HG03139 (cell line): ENCODE results near the gene FOXN3.

ENCODE experiments used
- ATAC-seq: cut with Tn5 transposase; IDR thresholded peaks from one replicate; pipeline ENCODE4 v1.9.1; 2021; ENCODE audit not compliant: unreplicated experiment

FOXN3 gene

DNA sequence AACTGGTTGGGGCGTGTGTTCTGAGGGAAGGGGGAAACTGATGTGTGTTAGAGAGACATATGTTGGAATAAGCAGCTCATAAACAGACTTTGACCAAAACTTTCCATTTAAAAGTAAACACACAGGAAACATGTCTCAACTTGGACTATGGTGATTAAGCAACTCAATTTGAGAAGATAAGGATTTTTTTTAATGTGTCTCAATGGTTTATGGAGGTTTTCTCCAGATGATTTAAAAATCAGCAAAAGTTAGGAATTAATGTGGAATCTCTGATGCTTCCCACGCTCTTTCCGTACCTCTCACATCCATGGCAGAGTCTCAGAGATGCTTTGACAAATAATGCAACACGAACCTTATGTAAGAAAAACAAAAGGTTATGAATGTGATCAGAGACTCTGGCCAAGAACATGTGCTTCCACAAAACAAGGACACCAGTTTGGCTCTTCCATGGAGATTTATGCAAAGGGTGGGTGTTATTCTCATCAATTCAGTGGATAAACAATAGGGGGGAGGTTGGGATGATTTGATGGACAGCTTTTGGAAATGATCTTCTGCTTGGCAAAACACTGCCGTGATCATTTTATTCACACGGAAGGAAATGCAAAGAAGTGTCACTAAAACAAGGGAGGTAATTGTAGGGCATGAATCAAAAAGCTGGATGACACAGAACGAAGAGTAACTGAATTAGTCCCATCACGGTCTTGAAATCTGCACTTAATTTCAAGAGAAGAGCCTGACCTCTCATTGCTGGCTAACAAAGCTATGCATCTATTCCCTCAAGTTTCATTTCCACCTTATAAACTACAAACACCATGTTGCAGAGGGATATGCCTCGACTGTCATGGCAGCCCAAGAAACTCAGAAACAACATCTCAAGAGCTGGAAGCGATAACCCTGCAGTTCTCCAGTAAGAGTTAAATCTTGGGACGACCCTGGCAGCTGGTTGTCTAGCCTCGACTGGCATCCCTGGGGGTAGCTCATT is 76.5 kb downstream of the FOXN3 start:
- no peak for ATAC-seq

DNA sequence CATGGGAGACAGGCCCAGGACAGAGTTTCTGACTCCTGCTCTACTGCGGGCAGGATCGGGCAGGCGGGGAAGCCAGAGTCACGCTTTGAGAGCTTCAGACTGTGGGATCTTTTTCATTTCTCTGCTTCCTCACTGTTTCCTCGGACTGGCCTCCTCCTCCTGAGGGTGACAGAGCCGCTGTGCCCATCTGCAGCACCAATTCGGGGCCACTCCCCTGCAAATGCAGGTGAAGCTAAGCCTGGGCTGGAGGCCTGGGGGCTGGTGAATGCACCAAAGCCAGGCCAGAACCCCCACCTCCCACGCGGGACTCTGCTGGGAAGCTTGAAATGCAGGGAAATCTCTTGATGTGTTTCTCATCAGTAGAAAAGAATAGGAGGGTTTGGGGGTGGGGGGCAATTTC is 77.5 kb downstream of the FOXN3 start:
- no peak for ATAC-seq

DNA sequence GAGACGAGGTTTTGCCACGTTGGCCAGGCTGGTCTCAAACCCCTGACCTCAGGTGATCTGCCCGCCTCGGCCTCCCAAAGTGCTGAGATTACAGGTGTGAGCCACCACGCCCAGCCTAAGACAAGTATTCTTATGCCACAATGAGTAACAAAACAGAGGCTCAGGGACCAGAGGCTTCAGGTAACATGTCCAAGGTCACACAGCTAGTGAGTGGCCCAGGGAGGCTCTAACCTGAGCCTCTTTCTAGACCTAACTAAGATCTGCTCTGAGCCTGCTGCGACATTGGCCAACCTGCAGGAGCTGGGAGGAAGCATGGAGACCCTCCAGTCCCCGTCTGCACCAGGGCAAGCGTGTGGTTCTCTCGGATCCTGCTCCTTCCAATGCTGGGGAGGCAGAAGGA is 77.9 kb downstream of the FOXN3 start:
- no peak for ATAC-seq

DNA sequence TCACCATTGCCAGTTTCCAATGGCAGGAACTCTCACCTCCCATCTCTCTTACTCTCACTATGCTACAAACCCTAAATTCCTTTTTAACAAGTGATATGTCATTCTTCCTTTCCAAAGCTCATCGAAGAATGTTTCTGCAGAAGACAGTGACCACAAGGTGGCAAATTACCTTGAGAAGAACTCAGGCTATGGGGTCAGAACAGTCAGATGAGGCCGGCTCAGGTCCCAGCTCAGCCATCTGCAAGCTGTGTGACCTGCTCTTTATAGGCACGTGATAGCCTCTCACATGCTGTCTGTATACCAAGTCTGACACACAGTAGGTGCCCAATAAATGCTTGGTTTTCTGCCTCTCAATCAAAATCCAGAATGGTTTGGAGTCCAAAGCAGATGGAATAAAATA is 80.7 kb downstream of the FOXN3 start:
- ATAC-seq = no peak

DNA sequence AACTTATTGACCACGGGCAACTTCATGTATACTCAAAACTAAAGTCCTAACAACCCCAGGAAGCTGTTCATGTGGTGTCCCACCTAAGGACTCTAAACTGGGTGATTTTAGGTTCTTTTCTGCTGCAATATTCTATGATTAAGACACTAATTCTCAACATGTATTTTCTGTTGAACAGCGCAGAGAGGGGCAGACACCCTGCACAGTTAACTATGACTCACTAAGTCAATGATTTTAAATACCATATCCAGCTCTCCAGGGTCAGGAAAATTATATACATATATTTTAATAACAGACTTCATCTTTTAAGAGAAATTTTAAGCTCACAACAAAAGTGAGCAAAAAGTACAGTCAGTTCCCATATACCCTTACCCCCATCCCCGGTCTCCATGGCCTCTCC is 85.0 kb downstream of the FOXN3 start:
- ATAC-seq = no peak

DNA sequence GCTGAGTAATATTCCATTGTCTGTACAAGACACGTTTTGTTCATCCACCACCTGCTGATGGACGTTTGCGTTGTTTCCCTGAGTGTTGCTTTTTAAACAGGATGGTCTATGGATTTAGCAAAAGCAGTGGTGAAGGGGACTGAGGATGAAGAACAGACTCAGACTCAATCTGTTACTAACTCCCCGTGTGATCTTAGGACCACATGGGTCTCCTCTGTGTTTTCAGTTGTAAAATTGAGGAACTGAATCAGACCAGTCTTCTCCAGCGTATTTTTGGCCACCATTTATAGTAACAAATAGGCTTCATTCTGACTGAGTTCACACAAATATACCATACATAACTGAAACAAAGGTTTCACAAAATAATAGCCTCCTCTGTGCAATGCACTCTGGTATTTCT is 85.6 kb downstream of the FOXN3 start:
- peak; percentile 79 for ATAC-seq

DNA sequence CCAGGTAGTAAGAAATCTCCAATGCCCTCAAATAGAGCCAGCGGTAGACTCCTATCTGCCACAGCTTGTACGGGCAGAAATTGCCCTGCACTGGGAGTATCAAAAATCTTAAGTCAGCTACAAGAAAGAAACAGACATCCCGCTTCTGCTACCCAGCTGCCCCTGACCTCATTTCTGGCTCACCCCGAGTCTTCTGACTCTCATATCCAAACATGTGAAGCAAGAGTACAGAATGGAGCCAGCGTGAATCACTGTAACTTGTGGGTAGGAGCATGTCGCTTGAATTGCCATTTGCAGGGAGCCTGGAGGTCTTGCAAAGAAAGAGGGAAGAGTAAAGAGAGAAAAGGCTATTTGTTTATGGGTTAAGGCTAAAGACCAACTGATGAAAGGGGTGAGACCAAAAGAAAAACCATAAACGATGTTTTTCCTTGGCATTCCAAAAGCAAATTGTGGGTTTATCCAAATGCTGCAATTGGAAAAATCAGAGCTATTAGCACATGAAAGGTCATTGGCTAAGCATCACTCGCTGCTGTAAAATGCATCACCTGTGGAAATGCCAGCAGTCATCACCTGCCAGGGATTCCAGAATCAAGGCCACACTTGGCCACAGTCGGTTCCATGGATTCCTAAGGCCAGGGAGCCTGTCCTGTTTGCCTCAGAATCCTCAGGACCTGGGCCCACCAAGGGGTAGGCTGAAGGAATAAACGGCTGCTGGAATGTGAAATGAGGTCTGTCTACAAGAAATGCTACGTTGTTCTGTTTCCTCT is 86.6 kb downstream of the FOXN3 start:
- no peak for ATAC-seq

DNA sequence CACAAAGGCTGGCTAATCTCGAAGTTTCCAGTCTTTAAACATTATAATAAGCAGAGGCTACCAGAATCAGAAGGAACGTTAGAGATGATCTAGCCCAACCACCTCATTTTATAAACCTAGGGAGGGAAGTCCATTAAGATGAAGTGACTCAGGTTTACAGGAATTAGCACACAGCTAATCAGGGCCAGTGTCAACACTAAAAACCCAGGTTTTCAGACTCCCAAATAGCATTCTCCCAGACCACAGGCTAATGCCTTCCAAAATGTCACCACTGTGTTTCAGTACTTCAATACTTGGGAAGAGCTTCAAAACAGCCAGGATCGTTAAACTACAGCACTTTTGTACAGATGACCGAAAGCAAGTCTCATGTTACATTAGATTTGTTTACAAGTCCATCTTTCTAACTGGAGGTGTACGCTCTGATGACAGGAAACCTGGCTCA is 89.2 kb downstream of the FOXN3 start:
- no peak for ATAC-seq

DNA sequence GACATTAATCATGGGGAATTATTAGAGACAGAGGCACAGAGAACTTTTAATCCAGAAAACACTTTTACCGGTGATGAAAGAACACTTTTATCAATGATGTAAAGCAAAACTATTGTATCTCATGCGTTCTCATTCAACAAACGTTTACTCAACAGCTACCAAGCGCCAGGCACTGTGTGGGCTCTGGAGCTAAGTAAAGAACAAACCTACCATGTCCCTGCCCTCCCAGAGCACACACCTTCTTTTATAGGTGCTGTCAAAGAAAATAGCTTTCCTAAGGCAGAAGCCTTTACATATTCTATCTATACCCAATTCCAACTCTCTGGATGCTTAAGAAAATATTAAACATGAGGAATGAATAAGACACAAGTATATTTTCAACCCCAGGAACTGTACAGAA is 91.1 kb downstream of the FOXN3 start:
- no peak for ATAC-seq

DNA sequence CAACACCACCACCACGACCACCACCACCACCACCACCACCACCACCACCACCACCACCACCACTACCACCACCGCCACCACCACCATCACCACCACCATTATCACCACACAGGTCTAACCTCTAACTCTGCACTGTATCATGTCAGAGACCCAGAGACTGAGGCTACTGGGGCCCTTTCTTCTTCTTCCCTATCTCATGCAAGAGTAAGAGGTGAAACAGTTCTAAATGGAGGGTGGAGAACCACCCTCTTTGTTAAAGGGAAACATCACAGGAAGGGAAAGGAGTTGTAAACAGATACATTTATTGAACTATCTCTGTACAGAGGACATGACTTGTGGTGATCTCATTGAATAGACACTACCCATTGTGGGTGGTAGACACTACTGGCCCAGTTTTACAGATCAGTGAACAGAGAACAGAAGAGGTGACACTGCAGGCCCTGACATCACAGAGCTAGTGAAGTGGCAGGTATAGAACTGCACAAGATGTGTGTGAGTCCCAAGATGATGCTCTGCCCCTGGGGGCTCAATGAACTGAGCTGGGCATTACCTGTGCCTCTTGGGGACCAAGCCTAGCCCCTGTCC is 91.6 kb downstream of the FOXN3 start:
- ATAC-seq = no peak

DNA sequence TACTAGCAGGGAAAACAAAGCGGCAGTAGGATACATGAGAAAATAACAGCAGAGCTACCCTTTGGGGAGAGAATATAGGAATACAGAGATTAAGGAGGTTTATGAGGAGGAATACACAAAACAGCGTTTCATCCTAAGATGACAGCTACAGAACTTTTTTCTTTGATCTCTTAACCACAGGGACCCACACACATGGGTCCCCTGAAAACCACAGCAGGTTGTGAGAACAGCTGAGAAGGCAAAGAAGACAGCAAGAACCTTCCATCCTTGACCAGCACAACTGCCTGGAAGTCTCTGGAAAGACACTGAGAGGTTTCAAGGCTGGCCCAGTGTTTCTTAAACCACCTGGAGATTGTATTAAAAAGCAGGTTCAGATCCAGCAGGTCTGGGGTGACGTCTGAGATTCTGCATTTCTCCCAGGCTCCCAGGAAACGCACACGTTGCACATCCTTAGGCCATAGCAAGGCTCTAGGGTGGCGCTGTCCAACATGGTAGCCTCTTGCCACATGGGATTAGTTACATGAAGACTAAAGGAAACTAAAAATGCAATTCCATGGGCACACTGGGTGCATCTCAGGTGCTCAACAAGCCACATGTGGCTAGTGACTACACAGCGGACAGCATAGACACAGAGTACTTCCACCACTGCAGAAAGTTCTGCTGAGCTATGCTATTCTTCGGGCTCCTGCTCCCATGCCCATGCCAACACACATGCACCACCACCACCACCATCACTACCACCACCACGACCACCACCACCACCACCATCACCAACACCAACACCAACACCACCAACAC is 92.3 kb downstream of the FOXN3 start:
- no peak for ATAC-seq

DNA sequence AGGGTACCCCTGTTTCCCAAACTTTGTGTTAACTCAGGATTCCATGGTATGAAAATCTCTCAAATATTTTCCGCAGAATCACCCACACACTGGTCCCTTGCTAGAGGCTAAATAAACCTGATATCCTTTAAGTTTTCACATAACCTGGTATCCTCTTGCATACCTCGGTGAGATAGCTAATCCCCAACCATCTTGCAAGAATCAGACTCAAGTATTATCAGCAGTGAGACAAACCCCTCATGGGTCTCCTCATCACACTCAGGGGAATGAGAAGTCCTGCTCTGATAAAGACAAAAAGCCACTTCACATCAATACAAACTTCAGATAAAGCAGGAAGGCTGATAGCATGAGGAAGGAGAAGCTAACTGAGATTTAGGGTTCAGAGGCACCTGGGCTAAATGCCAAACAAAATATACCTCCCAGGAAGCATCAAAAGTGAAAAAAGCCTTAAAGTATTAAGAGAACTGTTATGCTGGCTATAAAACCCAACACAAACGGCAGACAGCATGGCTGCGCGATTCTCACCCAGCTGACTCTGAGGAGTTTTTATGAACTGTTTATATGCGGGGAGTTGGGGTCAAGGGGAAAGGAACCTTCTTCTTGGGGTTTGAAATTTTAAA is 96.5 kb downstream of the FOXN3 start:
- ATAC-seq = no peak

DNA sequence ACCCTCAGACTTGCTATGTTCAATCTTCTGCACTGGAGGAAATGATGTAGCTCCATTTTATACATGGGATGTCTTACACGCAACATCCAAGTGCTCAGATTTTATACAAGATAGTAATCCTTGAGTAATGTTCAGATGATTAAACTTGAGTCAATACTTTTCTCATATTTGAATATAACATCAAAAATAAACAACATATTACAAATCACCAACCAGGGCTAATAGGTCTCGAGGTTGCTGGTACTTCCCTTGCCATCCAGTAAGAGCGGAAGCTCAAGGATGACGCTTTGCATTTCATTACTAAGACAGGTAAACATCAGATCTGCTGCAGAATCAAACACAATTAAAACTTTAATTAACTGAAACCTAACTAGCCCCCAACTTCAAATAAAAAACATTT is 97.3 kb downstream of the FOXN3 start:
- ATAC-seq = no peak

DNA sequence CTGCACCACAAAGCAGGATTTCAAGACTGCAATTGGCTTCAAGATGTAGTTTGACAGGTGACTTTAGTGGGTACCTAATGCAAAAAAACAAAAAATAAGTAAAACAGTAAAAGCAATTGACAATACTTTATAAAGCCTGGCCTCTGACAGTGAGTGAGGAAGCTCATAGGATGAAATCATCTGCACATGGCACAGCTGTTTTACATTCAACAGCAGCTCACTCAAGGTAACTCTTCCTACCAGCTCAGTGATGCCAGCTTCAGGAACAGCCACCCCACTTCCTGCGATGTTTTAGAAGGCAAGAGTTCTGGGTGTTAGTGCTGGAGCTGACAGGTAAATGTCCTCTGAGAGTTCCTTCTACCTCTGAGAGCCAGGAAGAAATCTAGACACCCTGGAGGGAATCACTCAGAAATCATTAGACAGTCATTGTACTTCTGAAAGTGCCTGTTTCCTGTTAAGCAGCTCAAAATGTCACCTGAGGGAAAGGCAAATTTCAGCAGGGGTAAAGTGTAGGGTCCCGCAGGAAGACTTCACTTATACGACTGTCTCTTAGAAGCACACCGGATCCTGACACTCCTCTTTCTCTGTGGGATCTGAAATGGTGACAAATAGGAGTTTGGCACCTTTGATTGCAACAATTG is 99.9 kb downstream of the FOXN3 start:
- peak; percentile 85 for ATAC-seq

DNA sequence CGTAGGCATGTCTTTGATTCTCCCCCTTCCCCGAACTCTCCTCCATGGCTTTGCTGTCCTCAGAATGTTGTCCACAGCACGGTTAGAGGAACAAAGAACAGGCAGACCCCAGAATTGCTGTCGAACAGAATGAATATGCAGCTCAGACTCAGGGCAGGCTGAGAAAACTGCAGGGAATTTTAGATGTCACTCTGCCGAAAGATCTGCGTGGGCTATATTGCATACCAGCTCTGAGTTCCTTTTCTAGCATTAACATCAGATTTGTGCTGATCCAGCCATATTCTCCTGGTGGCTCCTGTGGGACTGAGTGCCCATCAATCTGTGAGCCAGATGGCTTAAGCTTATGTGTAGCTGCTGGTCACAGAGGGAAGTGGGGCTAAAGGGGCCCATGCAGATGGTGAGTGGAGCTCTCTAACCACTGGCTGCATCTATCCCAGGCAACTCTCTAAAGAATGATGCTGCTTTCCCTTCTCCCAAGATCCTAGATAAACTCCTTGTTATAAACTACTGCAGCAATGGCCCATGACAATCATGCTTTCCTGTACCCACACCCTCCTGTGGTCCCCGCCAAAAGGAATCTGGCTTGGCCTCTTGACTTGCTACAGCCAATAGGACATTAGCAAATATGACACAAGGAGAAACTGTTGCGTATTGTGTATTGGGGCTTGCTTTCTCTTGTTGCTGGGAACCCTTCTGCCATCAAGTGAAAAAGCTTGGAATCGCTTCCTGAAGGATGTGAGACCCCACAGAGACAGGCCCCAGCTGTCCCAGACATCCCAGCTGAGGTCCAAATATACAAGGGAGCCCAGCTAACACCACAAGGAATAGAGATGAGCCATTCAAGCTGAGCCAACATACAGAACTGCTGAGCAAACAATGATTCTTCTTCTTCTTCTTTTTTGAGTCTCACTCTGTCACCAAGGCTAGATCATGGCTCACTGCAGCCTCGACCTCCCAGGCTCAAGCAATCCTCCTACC is 101.3 kb downstream of the FOXN3 start:
- ATAC-seq = no peak

DNA sequence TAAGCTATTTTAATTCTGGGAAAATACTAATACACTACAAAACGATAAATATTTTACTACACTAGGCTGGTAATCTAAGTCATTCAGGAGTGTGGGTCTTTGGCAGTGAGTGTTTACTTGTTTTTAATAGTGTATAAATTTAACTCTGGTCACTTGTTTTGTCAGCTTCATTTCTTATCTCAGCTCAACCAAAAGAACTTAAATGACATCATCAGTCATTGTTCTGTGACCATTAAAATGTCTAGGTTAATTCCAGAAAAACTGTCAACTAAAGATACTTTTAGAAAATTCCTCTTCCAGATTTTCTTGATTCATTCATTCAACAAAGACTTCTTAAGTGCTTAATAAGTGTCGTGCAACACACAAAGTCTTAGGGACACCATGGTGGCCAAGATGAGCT is 102.8 kb downstream of the FOXN3 start:
- no peak for ATAC-seq

DNA sequence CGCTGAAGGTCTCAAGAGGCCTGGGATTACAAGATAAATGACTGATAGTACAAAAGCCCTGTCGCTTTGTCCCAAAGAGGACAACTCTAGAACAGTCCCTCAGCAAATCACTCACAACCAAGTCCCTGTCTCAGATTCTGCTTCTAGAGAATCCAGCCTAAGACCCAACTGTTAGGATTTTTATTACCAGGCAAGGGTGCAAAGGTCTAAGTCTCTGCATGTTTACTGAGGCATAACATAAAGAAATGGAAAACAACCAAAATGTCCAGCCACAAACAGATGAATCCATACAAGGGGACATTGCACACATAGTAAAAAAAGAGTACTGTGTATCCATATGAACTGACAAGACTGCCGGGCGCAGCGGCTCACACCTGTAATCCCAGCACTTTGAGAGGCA is 104.1 kb downstream of the FOXN3 start:
- ATAC-seq = no peak

DNA sequence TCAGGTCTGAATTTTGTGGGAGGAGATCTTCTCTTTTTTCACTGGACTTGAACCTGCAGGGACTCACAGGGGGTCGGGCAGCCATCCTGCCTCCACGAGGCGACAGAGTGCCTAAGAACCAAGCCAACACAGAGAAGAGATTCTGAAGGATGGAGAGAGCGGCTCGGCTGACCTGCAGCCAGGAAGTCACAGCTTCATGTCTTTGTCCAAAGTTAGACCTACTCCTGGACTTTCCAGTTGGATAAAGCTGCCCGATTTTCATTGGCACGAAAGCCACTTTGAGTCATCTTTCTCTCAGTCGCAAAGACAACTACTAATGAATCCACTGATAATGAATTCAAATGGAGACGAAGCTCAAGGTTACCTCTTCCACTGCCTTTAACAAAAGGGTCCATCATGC is 106.8 kb downstream of the FOXN3 start:
- no peak for ATAC-seq

DNA sequence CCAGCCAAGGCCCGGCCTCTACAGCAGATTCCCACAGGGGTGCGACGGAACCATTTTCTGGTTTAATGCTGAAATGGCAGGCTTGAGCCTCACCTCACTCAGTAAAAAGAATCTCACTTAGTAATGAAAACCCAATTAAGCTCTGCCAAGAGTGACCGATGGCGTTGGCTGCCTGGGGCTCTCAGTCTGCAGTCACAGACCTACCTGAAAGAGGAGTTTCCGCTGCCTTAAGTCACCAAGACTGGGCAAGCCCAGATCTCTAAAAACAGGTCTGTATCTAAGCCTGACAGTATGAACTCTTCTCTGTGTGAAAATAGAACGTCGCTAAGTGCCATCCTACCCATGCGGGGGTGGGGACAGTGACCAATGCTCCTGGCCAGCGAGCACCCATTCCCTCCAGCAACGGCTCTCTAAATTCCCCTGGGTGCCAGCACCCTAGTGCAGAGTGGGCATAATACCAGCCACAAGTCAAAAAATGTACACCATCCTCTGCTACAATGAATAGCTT is 107.3 kb downstream of the FOXN3 start:
- ATAC-seq = no peak
